ENCODE results near the gene MPDZ.

GRCh38 chr9:13175732-13176131 lies 103.8 kb downstream of the MPDZ start:
- no peak for TF ChIP-seq CTCF (IDR thresholded peaks at IDR 0.05)
- TF ChIP-seq POLR2A (IDR thresholded peaks at IDR 0.05) = no peak
